HCT116 (cell line): Measurements from ENCODE around the gene TMCO4. TPM values are rescaled to one million over a fixed set of nuclear protein-coding genes. Genes with fewer than 3 reads are reported as not detected.

ENCODE experiments used
- ATAC-seq: fragments of 200-7000 bp; cut with Tn5 transposase; 2 replicates; pipeline ENCODE4 v1.9.1; 2020; ENCODE audit warnings: mild to moderate bottlenecking, moderate library complexity
- BruUV-seq: library from RNA; stranded (reverse); fragments of 400-500 nt; replicated peaks from 2 replicates; lab custom pipeline; 2021; lab: Mats Ljungman, UMichigan
- CTCF ChIA-PET: fragments of 300-600 bp; sonication (Branson Sonifier 250); formaldehyde crosslinking; loops from one replicate; lab custom pipeline; 2021; ENCODE audit warnings: antibody characterized with exemption; lab: Charles Lee
- POLR2A ChIA-PET: fragments of 300-600, 350-600 bp; sonication (Branson Sonifier 250); formaldehyde crosslinking; loops from one replicate; lab custom pipeline; 2021; ENCODE audit warnings: antibody characterized with exemption; lab: Charles Lee
- RAD21 ChIA-PET, 2 experiments: fragments of 300-600 bp; sonication (Branson Sonifier 250); formaldehyde crosslinking; loops; one replicate each; lab custom pipeline; 2023; ENCODE audit warnings: low total read pairs in 2 of 2; ENCODE audit not compliant: uncharacterized antibody in 2 of 2, unreplicated experiment in 2 of 2, low non-redundant PET in 1 of 2; lab: Charles Lee
- DNase-seq: peaks from one replicate; pipeline ENCODE4 v3.0.0-alpha.2; 2010; ENCODE audit warnings: low read depth, low spot score
- H2AFZ ChIP-seq: fragments of 200-600 bp; shearing (Covaris generic), sonication (generic); 2 replicates; pipeline ENCODE4 v1.6.1; 2017; ENCODE audit warnings: low read depth, mixed run types, mixed read lengths, antibody characterized with exemption, low read length; ENCODE audit not compliant: poor library complexity, severe bottlenecking
- H3K27ac ChIP-seq: 2 replicates; pipeline ENCODE4 v1.5.1; 2012; ENCODE audit warnings: low read depth, low read length
- H3K27me3 ChIP-seq: fragments of 200-600 bp; sonication (generic); 2 replicates; pipeline ENCODE4 v1.6.1; 2016; ENCODE audit warnings: mixed run types, low read length, mixed read lengths; ENCODE audit not compliant: insufficient read depth
- H3K36me3 ChIP-seq, 2 experiments: fragments of 200-500 bp in 1 of 2; fragments of 200-600 bp in 1 of 2; sonication (Bioruptor generic) in 1 of 2; sonication (generic) in 1 of 2; 2 replicates each; pipeline versions ENCODE4 v1.5.1 to v1.6.1; 2014 to 2016; ENCODE audit warnings: low read length in 2 of 2, inconsistent platforms in 1 of 2, mixed read lengths in 1 of 2, mixed run types in 1 of 2; ENCODE audit not compliant: insufficient read depth in 2 of 2, control insufficient read depth in 1 of 2
- H3K4me1 ChIP-seq, 2 experiments: fragments of 200-600 bp in 1 of 2; sonication (generic) in 1 of 2; 2 replicates each; pipeline versions ENCODE4 v1.5.1 to v1.6.1; 2012 to 2017; ENCODE audit warnings: low read length in 2 of 2, inconsistent platforms in 1 of 2, mild to moderate bottlenecking in 1 of 2, mixed read lengths in 1 of 2, mixed run types in 1 of 2, moderate library complexity in 1 of 2; ENCODE audit not compliant: insufficient read depth in 2 of 2, control insufficient read depth in 1 of 2
- H3K4me2 ChIP-seq: fragments of 200-600 bp; sonication (generic); 2 replicates; pipeline ENCODE4 v1.6.1; 2017; ENCODE audit warnings: mixed run types, low read length, mixed read lengths
- H3K4me3 ChIP-seq, 2 experiments: fragments of 200-600 bp in 1 of 2; sonication (generic) in 1 of 2; replicated peaks in 1 of 2; 2 replicates each; pipeline ENCODE4 v1.5.1; 2011 to 2016; ENCODE audit warnings: low read length in 2 of 2, control low read depth in 1 of 2, low read depth in 1 of 2, mild to moderate bottlenecking in 1 of 2, mixed read lengths in 1 of 2, mixed run types in 1 of 2
- H3K79me2 ChIP-seq: fragments of 200-600 bp; sonication (generic); 2 replicates; pipeline ENCODE4 v1.6.1; 2017; ENCODE audit warnings: mild to moderate bottlenecking, mixed run types, low read length, moderate library complexity, mixed read lengths; ENCODE audit not compliant: insufficient read depth
- H3K9ac ChIP-seq: fragments of 200-600 bp; sonication (generic); 2 replicates; pipeline ENCODE4 v1.6.1; 2016; ENCODE audit warnings: low read length, mixed read lengths
- H3K9me2 ChIP-seq: fragments of 200-600 bp; sonication (generic), shearing (Covaris generic); 2 replicates; pipeline ENCODE4 v1.6.1; 2017; ENCODE audit warnings: mixed run types, mild to moderate bottlenecking, moderate library complexity; ENCODE audit not compliant: insufficient read depth
- H3K9me3 ChIP-seq, 2 experiments: fragments of 200-500 bp in 1 of 2; fragments of 200-600 bp in 1 of 2; sonication (Bioruptor generic) in 1 of 2; sonication (generic) in 1 of 2; 2 replicates each; pipeline ENCODE4 v1.6.1; 2014 to 2017; ENCODE audit warnings: low read length in 2 of 2, mixed read lengths in 2 of 2, inconsistent platforms in 1 of 2, low read depth in 1 of 2, mild to moderate bottlenecking in 1 of 2, mixed run types in 1 of 2, moderate library complexity in 1 of 2; ENCODE audit not compliant: control insufficient read depth in 1 of 2, insufficient read depth in 1 of 2
- H4K20me1 ChIP-seq: fragments of 200-600 bp; sonication (generic), shearing (Covaris generic); 2 replicates; pipeline ENCODE4 v1.6.1; 2017; ENCODE audit warnings: mixed run types, mild to moderate bottlenecking, moderate library complexity; ENCODE audit not compliant: insufficient read depth
- CBX3 ChIP-seq: IDR thresholded peaks from 2 replicates; pipeline ENCODE4 v1.6.1; 2012; ENCODE audit warnings: low read depth
- CEBPB ChIP-seq: IDR thresholded peaks from 2 replicates; pipeline ENCODE4 v1.6.1; 2012; ENCODE audit warnings: low read depth
- CTCF ChIP-seq, 3 experiments: fragments of 200-600 bp in 1 of 3; sonication (generic) in 1 of 3; IDR thresholded peaks in 2 of 3; conservative IDR thresholded peaks in 1 of 3; 2 replicates each; pipeline ENCODE4 v1.5.1; 2012 to 2017; ENCODE audit warnings: low read depth in 2 of 3, low read length in 2 of 3, antibody characterized with exemption in 1 of 3, borderline replicate concordance in 1 of 3, control low read depth in 1 of 3, mild to moderate bottlenecking in 1 of 3, mixed read lengths in 1 of 3, mixed run types in 1 of 3, moderate library complexity in 1 of 3; ENCODE audit not compliant: insufficient read depth in 1 of 3
- EZH2 ChIP-seq: fragments of 200-600 bp; sonication (generic); IDR thresholded peaks from 2 replicates; pipeline ENCODE4 v1.6.1; 2017; ENCODE audit warnings: antibody characterized with exemption, mixed run types
- EZH2phosphoT487 ChIP-seq: fragments of 200-600 bp; IDR thresholded peaks from 2 replicates; pipeline ENCODE4 v1.6.1; 2018; ENCODE audit warnings: antibody characterized with exemption, borderline replicate concordance
- JUND ChIP-seq: IDR thresholded peaks from 2 replicates; pipeline ENCODE4 v1.6.1; 2012
- MAX ChIP-seq: IDR thresholded peaks from 2 replicates; pipeline ENCODE4 v1.6.1; 2012
- REST ChIP-seq: IDR thresholded peaks from 2 replicates; pipeline ENCODE4 v1.6.1; 2012; ENCODE audit warnings: low read depth
- SP1 ChIP-seq: IDR thresholded peaks from 2 replicates; pipeline ENCODE4 v1.6.1; 2012; ENCODE audit warnings: low read depth
- SRF ChIP-seq: IDR thresholded peaks from 2 replicates; pipeline ENCODE4 v1.6.1; 2012; ENCODE audit warnings: low read depth
- ZFX ChIP-seq: fragments of 450-650 bp; IDR thresholded peaks from 2 replicates; pipeline ENCODE4 v1.6.1; 2017
- ZNF274 ChIP-seq: fragments of 200-500 bp; sonication (Bioruptor generic); IDR thresholded peaks from 2 replicates; pipeline ENCODE4 v1.6.1; 2014; ENCODE audit warnings: mild to moderate bottlenecking, low read depth, low read length, inconsistent platforms
- intact Hi-C: fragments of 100-400 bp; cut with micrococcal nuclease; formaldehyde crosslinking; loops from 2 replicates; pipeline ENCODE4 v1.10.0; 2022
- total RNA-seq: library from RNA; stranded (reverse); gene quantifications from one replicate; pipeline ENCODE4 v1.2.1, GENCODE V29; 2021; ENCODE audit not compliant: unreplicated experiment

Gene TMCO4
- total RNA-seq, 1 experiment from 2014 or later: 12.7 TPM

GRCh38 chr1:19683351-19683750, 116.4 kb downstream of the TMCO4 start:
- CTCF ChIA-PET: interaction anchor here (1.2 kb wide), 1 partner anchor 21 kb away, joined by 3 read pairs; no protein-coding TSS in a partner anchor
- no peak for DNase-seq
- ATAC-seq: no peak
- H3K36me3 ChIP-seq: no peaks in the 10 kb centered on the region
- H3K27me3 ChIP-seq: no peaks in the 10 kb centered on the region
- no peak overlapping the region for H2AFZ ChIP-seq
- H3K79me2 ChIP-seq: no peaks in the 10 kb centered on the region
- no TSS peak for BruUV-seq
- no peak overlapping the region for H3K27ac ChIP-seq
- RAD21 ChIA-PET: no interaction called here
- no peak overlapping the region for H3K4me2 ChIP-seq
- no peaks in the 10 kb centered on the region for H3K4me1 ChIP-seq
- no peak overlapping the region for H3K9ac ChIP-seq
- no peak overlapping the region for H3K4me3 ChIP-seq
- TF ChIP-seq ZNF274 (no peak), SP1 (no peak), ZFX (no peak), REST (no peak), JUND (no peak), CTCF (IDR thresholded peaks at IDR 0.05 in 2 of 3, conservative IDR thresholded peaks at IDR 0.05 in 1 of 3; ENCODE audit: borderline replicate concordance in 1 of 3, insufficient read depth in 1 of 3, low read depth in 2 of 3, low read length in 2 of 3) (no peak), CEBPB (no peak), SRF (no peak), CBX3 (no peak), MAX (no peak), EZH2phosphoT487 (no peak), EZH2 (no peak)
- H3K9me2 ChIP-seq: no peaks in the 10 kb centered on the region
- intact Hi-C loops: no loop called here
- no peaks in the 10 kb centered on the region for H3K9me3 ChIP-seq
- POLR2A ChIA-PET: no interaction called here
- no peaks in the 10 kb centered on the region for H4K20me1 ChIP-seq
